GM18907 (cell line): ENCODE results near the gene PRPS1.
"Not testable (repeated sequence)": the region's sequence is repeated elsewhere in the genome, so short reads cannot be mapped to it uniquely, and the experiment has no call there.

Experiments
- ATAC-seq: cut with Tn5 transposase; IDR thresholded peaks from one replicate; pipeline ENCODE4 v1.9.1; 2021; ENCODE audit warnings: mild to moderate bottlenecking, moderate library complexity; ENCODE audit not compliant: unreplicated experiment

Gene PRPS1

GRCh38 chrX:107629540-107629909 is 1.2 kb downstream of the PRPS1 start:
- ATAC-seq, result no peak

GRCh38 chrX:107630031-107630689 is 1.9 kb downstream of the PRPS1 start:
- ATAC-seq, result no peak

GRCh38 chrX:107632346-107632745 is 4.0 kb downstream of the PRPS1 start:
- ATAC-seq, result no peak

GRCh38 chrX:107646735-107647134 is 18.4 kb downstream of the PRPS1 start:
- no peak for ATAC-seq

- ATAC-seq, result no peak
Observed at GRCh38 chrX:107648332-107648731, 20.0 kb downstream of the PRPS1 start.

GRCh38 chrX:107654566-107654871 is 26.2 kb downstream of the PRPS1 start:
- ATAC-seq, result no peak

- ATAC-seq, result peak; percentile 76
Observed at GRCh38 chrX:107654872-107655761, 26.8 kb downstream of the PRPS1 start.

GRCh38 chrX:107656978-107657377 is 28.7 kb downstream of the PRPS1 start:
- no peak for ATAC-seq

GRCh38 chrX:107658660-107659059 is 30.4 kb downstream of the PRPS1 start:
- no peak for ATAC-seq

- ATAC-seq, result no peak
Observed at GRCh38 chrX:107659286-107659685, 31.0 kb downstream of the PRPS1 start.

- no peak for ATAC-seq
Observed at GRCh38 chrX:107659768-107660167, 31.5 kb downstream of the PRPS1 start.

GRCh38 chrX:107662145-107662544 is 33.8 kb downstream of the PRPS1 start:
- no peak for ATAC-seq

- ATAC-seq, result no peak
Observed at GRCh38 chrX:107662824-107663223, 34.5 kb downstream of the PRPS1 start.

- ATAC-seq, result no peak
Observed at GRCh38 chrX:107666931-107667330, 38.6 kb downstream of the PRPS1 start.

- no peak for ATAC-seq
Observed at GRCh38 chrX:107667426-107667825, 39.1 kb downstream of the PRPS1 start.

GRCh38 chrX:107668710-107669109 is 40.4 kb downstream of the PRPS1 start:
- ATAC-seq, result not testable (repeated sequence)

- ATAC-seq, result no peak
Observed at GRCh38 chrX:107669261-107669660, 41.0 kb downstream of the PRPS1 start.

GRCh38 chrX:107669885-107670628 is 41.7 kb downstream of the PRPS1 start:
- no peak for ATAC-seq

- not testable (repeated sequence) for ATAC-seq
Observed at GRCh38 chrX:107671256-107671655, 42.9 kb downstream of the PRPS1 start.

GRCh38 chrX:107672955-107673378 is 44.7 kb downstream of the PRPS1 start:
- peak; percentile 36 for ATAC-seq

- ATAC-seq, result no peak
Observed at GRCh38 chrX:107673431-107673830, 45.1 kb downstream of the PRPS1 start.
